Type B pancreatic cell (in vitro differentiated cells): Measurements from ENCODE around the gene SLC10A7. TPM values are rescaled to one million over a fixed set of nuclear protein-coding genes. Genes with fewer than 3 reads are reported as not detected.

Experiments used
- DNase-seq: peaks from one replicate; pipeline ENCODE4 v3.0.0; 2021; ENCODE audit warnings: mixed read lengths; ENCODE audit not compliant: unreplicated experiment; ENCODE audit errors: extremely low spot score
- H3K27ac Mint-ChIP-seq: 2 replicates; pipeline ENCODE4 v1.8.0; 2021; ENCODE audit warnings: mild to moderate bottlenecking, mixed read lengths
- H3K27me3 Mint-ChIP-seq: 2 replicates; pipeline ENCODE4 v1.8.0; 2021; ENCODE audit warnings: mixed read lengths
- H3K36me3 Mint-ChIP-seq: 2 replicates; pipeline ENCODE4 v1.8.0; 2021; ENCODE audit warnings: mixed read lengths
- H3K4me1 Mint-ChIP-seq: one replicate; pipeline ENCODE4 v1.8.0; 2021; ENCODE audit warnings: mixed read lengths; ENCODE audit not compliant: unreplicated experiment
- H3K4me3 Mint-ChIP-seq: 2 replicates; pipeline ENCODE4 v1.8.0; 2021; ENCODE audit warnings: mild to moderate bottlenecking, mixed read lengths
- H3K9me3 Mint-ChIP-seq: 2 replicates; pipeline ENCODE4 v1.8.0; 2021; ENCODE audit warnings: mixed read lengths
- CTCF ChIP-seq: fragments of 200-600 bp; sonication (generic); conservative IDR thresholded peaks from 2 replicates; pipeline ENCODE4 v1.5.0; 2021; ENCODE audit warnings: antibody characterized with exemption, mild to moderate bottlenecking
- total RNA-seq: library from RNA; stranded (reverse); gene quantifications from 2 replicates; pipeline ENCODE4 v1.2.1, GENCODE V29; 2021; ENCODE audit warnings: low replicate concordance

Gene SLC10A7
- total RNA-seq, 1 donor from 2014 or later, result 16.1 TPM

- TF ChIP-seq CTCF, result no peak
- H3K4me1 Mint-ChIP-seq, result no peaks in the 10 kb centered on the region
- no peak for DNase-seq
These were observed 122.8 kb downstream of the SLC10A7 start for GRCh38 chr4:146398896-146399445.

GRCh38 chr4:146398404-146398803 lies 123.3 kb downstream of the SLC10A7 start:
- Mint-ChIP-seq H3K27me3 (no peaks in the 10 kb centered on the region), H3K27ac (no peak overlapping the region), H3K36me3 (no peaks in the 10 kb centered on the region), H3K4me3 (no peak overlapping the region), H3K4me1 (no peaks in the 10 kb centered on the region), H3K9me3 (no peaks in the 10 kb centered on the region)
- DNase-seq, result no peak
- TF ChIP-seq CTCF, result no peak

More at GRCh38 chr4:146398896-146399445, 122.8 kb downstream of the SLC10A7 start:
- Mint-ChIP-seq H3K9me3 (no peaks in the 10 kb centered on the region), H3K27ac (no peak overlapping the region), H3K27me3 (no peaks in the 10 kb centered on the region), H3K36me3 (no peaks in the 10 kb centered on the region), H3K4me3 (no peak overlapping the region)

GRCh38 chr4:146389561-146389960 lies 132.2 kb downstream of the SLC10A7 start:
- no peak for TF ChIP-seq CTCF
- Mint-ChIP-seq H3K27ac (no peak overlapping the region), H3K4me3 (no peak overlapping the region), H3K9me3 (peaks cover 4% of the 10 kb centered on the region), H3K4me1 (no peaks in the 10 kb centered on the region), H3K36me3 (no peaks in the 10 kb centered on the region), H3K27me3 (no peaks in the 10 kb centered on the region)
- no peak for DNase-seq

- H3K27me3 Mint-ChIP-seq, result peaks cover 10% of the 10 kb centered on the region
- no peak for TF ChIP-seq CTCF
- no peak overlapping the region for H3K27ac Mint-ChIP-seq
- DNase-seq, result no peak
- peaks cover 13% of the 10 kb centered on the region for H3K4me1 Mint-ChIP-seq
- H3K9me3 Mint-ChIP-seq, result no peaks in the 10 kb centered on the region
- H3K4me3 Mint-ChIP-seq, result no peak overlapping the region
- H3K36me3 Mint-ChIP-seq, result no peaks in the 10 kb centered on the region
These were observed 139.5 kb downstream of the SLC10A7 start for GRCh38 chr4:146382194-146382593.

GRCh38 chr4:146381263-146381872 lies 140.4 kb downstream of the SLC10A7 start:
- H3K27ac Mint-ChIP-seq, result no peak overlapping the region
- H3K4me3 Mint-ChIP-seq, result no peak overlapping the region

More at GRCh38 chr4:146381263-146381872, 140.4 kb downstream of the SLC10A7 start:
- H3K9me3 Mint-ChIP-seq, result no peaks in the 10 kb centered on the region
- no peak for TF ChIP-seq CTCF
- H3K36me3 Mint-ChIP-seq, result no peaks in the 10 kb centered on the region
- peaks cover 13% of the 10 kb centered on the region for H3K4me1 Mint-ChIP-seq
- no peak for DNase-seq
- peaks cover 10% of the 10 kb centered on the region for H3K27me3 Mint-ChIP-seq
